H9 (cell line): ENCODE data around the gene MOV10. TPM values are rescaled to one million over a fixed set of nuclear protein-coding genes. Genes with fewer than 3 reads are reported as not detected.

Experiments
- DNase-seq: peaks from one replicate; pipeline ENCODE4 v3.0.0-alpha.2; 2017
- H2AFZ ChIP-seq: one replicate; pipeline ENCODE4 v1.6.1; 2013; ENCODE audit warnings: mild to moderate bottlenecking, low read length, control low read depth, moderate library complexity
- H2AK5ac ChIP-seq: 2 replicates; pipeline ENCODE4 v1.6.1; 2013; ENCODE audit warnings: low read length, control low read depth, mixed read lengths; ENCODE audit not compliant: insufficient read length
- H2BK120ac ChIP-seq: one replicate; pipeline ENCODE4 v1.6.1; 2013; ENCODE audit warnings: low read depth, mild to moderate bottlenecking, low read length, control low read depth, inconsistent platforms; ENCODE audit not compliant: poor library complexity, severe bottlenecking
- H2BK12ac ChIP-seq: 2 replicates; pipeline ENCODE4 v1.6.1; 2013; ENCODE audit warnings: low read length, control low read depth, mixed read lengths, low read depth; ENCODE audit not compliant: insufficient read length
- H2BK15ac ChIP-seq: 2 replicates; pipeline ENCODE4 v1.6.1; 2013; ENCODE audit warnings: low read depth, low read length, control low read depth
- H2BK20ac ChIP-seq: one replicate; pipeline ENCODE4 v1.6.1; 2013; ENCODE audit warnings: low read depth, mild to moderate bottlenecking, low read length, control low read depth, inconsistent platforms; ENCODE audit not compliant: poor library complexity, severe bottlenecking
- H2BK5ac ChIP-seq: 2 replicates; pipeline ENCODE4 v1.6.1; 2013; ENCODE audit warnings: low read length, control low read depth, mixed read lengths; ENCODE audit not compliant: insufficient read length
- H3K14ac ChIP-seq: 2 replicates; pipeline ENCODE4 v1.6.1; 2013; ENCODE audit warnings: low read length, control low read depth; ENCODE audit not compliant: insufficient read depth
- H3K18ac ChIP-seq: 2 replicates; pipeline ENCODE4 v1.6.1; 2013; ENCODE audit warnings: low read depth, mild to moderate bottlenecking, mixed read lengths, low read length, control low read depth; ENCODE audit not compliant: insufficient read length
- H3K23ac ChIP-seq: 2 replicates; pipeline ENCODE4 v1.6.1; 2013; ENCODE audit warnings: low read length, control low read depth, mixed read lengths, low read depth; ENCODE audit not compliant: insufficient read length
- H3K23me2 ChIP-seq: 2 replicates; pipeline ENCODE4 v1.6.1; 2013; ENCODE audit warnings: low read depth, mild to moderate bottlenecking, mixed read lengths, low read length, control low read depth; ENCODE audit not compliant: insufficient read length, poor library complexity, severe bottlenecking
- H3K27ac ChIP-seq: 2 replicates; pipeline ENCODE4 v1.5.1; 2013; ENCODE audit warnings: low read length, control low read depth, mixed read lengths, low read depth; ENCODE audit not compliant: insufficient read length
- H3K27me3 ChIP-seq: 2 replicates; pipeline ENCODE4 v1.6.1; 2013; ENCODE audit warnings: low read length, control low read depth, inconsistent platforms; ENCODE audit not compliant: insufficient read depth
- H3K4ac ChIP-seq: 2 replicates; pipeline ENCODE4 v1.6.1; 2013; ENCODE audit warnings: low read depth, mild to moderate bottlenecking, control low read depth, inconsistent platforms, low read length, moderate library complexity
- H3K4me1 ChIP-seq: 2 replicates; pipeline ENCODE4 v1.6.1; 2013; ENCODE audit warnings: low read length, control low read depth, inconsistent platforms; ENCODE audit not compliant: insufficient read depth
- H3K4me2 ChIP-seq: 2 replicates; pipeline ENCODE4 v1.6.1; 2013; ENCODE audit warnings: low read length, control low read depth, mixed read lengths; ENCODE audit not compliant: insufficient read length, insufficient read depth
- H3K56ac ChIP-seq: 2 replicates; pipeline ENCODE4 v1.6.1; 2013; ENCODE audit warnings: low read depth, mild to moderate bottlenecking, mixed read lengths, low read length, control low read depth; ENCODE audit not compliant: insufficient read length
- H3K79me1 ChIP-seq: 2 replicates; pipeline ENCODE4 v1.6.1; 2013; ENCODE audit warnings: low read depth, mild to moderate bottlenecking, moderate library complexity, low read length, control low read depth, inconsistent platforms; ENCODE audit not compliant: insufficient read depth, poor library complexity, severe bottlenecking
- H3K79me2 ChIP-seq: 2 replicates; pipeline ENCODE4 v1.6.1; 2013; ENCODE audit warnings: low read length, control low read depth, inconsistent platforms; ENCODE audit not compliant: insufficient read depth
- H3K9ac ChIP-seq: 2 replicates; pipeline ENCODE4 v1.6.1; 2013; ENCODE audit warnings: low read length, control low read depth, mixed read lengths; ENCODE audit not compliant: insufficient read length; ENCODE audit errors: extremely low read depth
- H3K9me3 ChIP-seq: one replicate; pipeline ENCODE4 v1.6.1; 2013; ENCODE audit warnings: low read depth, low read length, inconsistent platforms; ENCODE audit not compliant: control insufficient read depth
- H3T11ph ChIP-seq: one replicate; pipeline ENCODE4 v1.6.1; 2013; ENCODE audit warnings: mild to moderate bottlenecking, low read length, control low read depth, inconsistent platforms
- H4K20me1 ChIP-seq: one replicate; pipeline ENCODE4 v1.6.1; 2013; ENCODE audit not compliant: control insufficient read depth, insufficient read length, insufficient read depth
- H4K5ac ChIP-seq: 2 replicates; pipeline ENCODE4 v1.6.1; 2013; ENCODE audit warnings: low read depth, mild to moderate bottlenecking, mixed read lengths, low read length, control low read depth; ENCODE audit not compliant: insufficient read length
- H4K8ac ChIP-seq: replicated peaks from 2 replicates; pipeline ENCODE4 v1.6.1; 2013; ENCODE audit warnings: low read length, control low read depth, mixed read lengths, low read depth; ENCODE audit not compliant: insufficient read length
- H4K91ac ChIP-seq: 2 replicates; pipeline ENCODE4 v1.6.1; 2013; ENCODE audit warnings: low read depth, mild to moderate bottlenecking, moderate library complexity, mixed read lengths, low read length, control low read depth; ENCODE audit not compliant: insufficient read length
- H3K27ac Mint-ChIP-seq, 3 experiments: 2 replicates in 2 of 3; 3 replicates in 1 of 3; pipeline ENCODE4 v1.8.0; 2020 to 2021; ENCODE audit warnings: mixed read lengths in 3 of 3, mild to moderate bottlenecking in 1 of 3, moderate library complexity in 1 of 3
- H3K27me3 Mint-ChIP-seq: 2 replicates; pipeline ENCODE4 v1.8.0; 2021; ENCODE audit warnings: low read depth, mild to moderate bottlenecking, moderate library complexity, mixed read lengths
- H3K36me3 Mint-ChIP-seq, 3 experiments: 2 replicates in 2 of 3; 3 replicates in 1 of 3; pipeline ENCODE4 v1.8.0; 2020 to 2021; ENCODE audit warnings: low read depth in 3 of 3, mixed read lengths in 3 of 3; ENCODE audit not compliant: insufficient read depth in 1 of 3
- H3K4me1 Mint-ChIP-seq, 2 experiments: 2 replicates each; pipeline ENCODE4 v1.8.0; 2020; ENCODE audit warnings: mixed read lengths in 2 of 2
- H3K4me3 Mint-ChIP-seq, 2 experiments: 2 replicates in 1 of 2; 3 replicates in 1 of 2; pipeline ENCODE4 v1.8.0; 2020 to 2021; ENCODE audit warnings: mild to moderate bottlenecking in 2 of 2, mixed read lengths in 2 of 2, moderate library complexity in 1 of 2
- H3K9me3 Mint-ChIP-seq, 2 experiments: 2 replicates in 1 of 2; 3 replicates in 1 of 2; pipeline ENCODE4 v1.8.0; 2020; ENCODE audit warnings: mild to moderate bottlenecking in 2 of 2, mixed read lengths in 2 of 2, moderate library complexity in 1 of 2
- CTCF ChIP-seq: fragments of 200-600 bp; sonication (generic); conservative IDR thresholded peaks from 3 replicates; pipeline ENCODE4 v1.8.0; 2021; ENCODE audit warnings: antibody characterized with exemption, mild to moderate bottlenecking
- WGBS: extraction: QIAGEN DNeasy Blood & Tissue Kit; methylation state at CpG from one replicate; pipeline ENCODE4 v1.1.7; 2013; ENCODE audit warnings: missing lambda C conversion rate, low lambda C conversion rate, mixed read lengths; ENCODE audit not compliant: insufficient read length; ENCODE audit errors: extremely low coverage; 5-methylcytosine and 5-hydroxymethylcytosine counted together
- total RNA-seq: library from RNA; stranded (reverse); gene quantifications from 2 replicates; pipeline ENCODE4 v1.2.1, GENCODE V29; 2021

Gene MOV10
- total RNA-seq, 1 experiment from 2014 or later = 77.8 TPM

GRCh38 chr1:112721966-112722524, 47.6 kb downstream of the MOV10 start:
- Histone ChIP-seq H4K20me1 (no peaks in the 10 kb centered on the region), H3K18ac (no peak overlapping the region), H2BK5ac (no peak overlapping the region), H3K79me2 (no peaks in the 10 kb centered on the region), H3K27me3 (no peaks in the 10 kb centered on the region; the same call in 1 of the 2 replicates), H3K4me1 (peaks cover 4% of the 10 kb centered on the region; the same call in 1 of the 2 replicates), H3K79me1 (no peaks in the 10 kb centered on the region), H3K23me2 (no peaks in the 10 kb centered on the region), H3K56ac (no peak overlapping the region), H2AFZ (no peak overlapping the region), H4K8ac (no peak overlapping the region), H3T11ph (no peak overlapping the region), H2BK120ac (no peak overlapping the region), H2AK5ac (no peak overlapping the region), H3K23ac (no peak overlapping the region), H4K91ac (no peak overlapping the region), H3K4me2 (peak overlapping the region; percentile 46), H4K5ac (no peak overlapping the region), H2BK20ac (no peak overlapping the region), H3K27ac (no peak overlapping the region), H3K9ac (no peak overlapping the region), H3K4ac (no peak overlapping the region), H2BK12ac (no peak overlapping the region), H2BK15ac (no peak overlapping the region), H3K14ac (no peak overlapping the region), H3K9me3 (no peaks in the 10 kb centered on the region)
- DNase-seq = peak; percentile 28
- H3K27me3 Mint-ChIP-seq = peaks cover 59% of the 10 kb centered on the region
- no CpG with 5 or more reads among the region's 10 CpGs for WGBS
- peak overlapping the region in 1 of 2 experiments; percentile 74; a peak in 2 of 5 replicates for H3K4me3 Mint-ChIP-seq
- no peak overlapping the region for H3K27ac Mint-ChIP-seq
- H3K4me1 Mint-ChIP-seq = peaks cover 24% of the 10 kb centered on the region in 2 experiments
- no peaks in the 10 kb centered on the region; a peak in 1 of 5 replicates for H3K9me3 Mint-ChIP-seq
- no peaks in the 10 kb centered on the region for H3K36me3 Mint-ChIP-seq
- no peak for TF ChIP-seq CTCF
